H9 (cell line): ENCODE results near the gene MTCH1. TPM values are rescaled to one million over a fixed set of nuclear protein-coding genes. Genes with fewer than 3 reads are reported as not detected.

Experiments
- DNase-seq: peaks from one replicate; pipeline ENCODE4 v3.0.0-alpha.2; 2017
- H2AFZ ChIP-seq: one replicate; pipeline ENCODE4 v1.6.1; 2013; ENCODE audit warnings: mild to moderate bottlenecking, low read length, control low read depth, moderate library complexity
- H2AK5ac ChIP-seq: 2 replicates; pipeline ENCODE4 v1.6.1; 2013; ENCODE audit warnings: low read length, control low read depth, mixed read lengths; ENCODE audit not compliant: insufficient read length
- H2BK120ac ChIP-seq: one replicate; pipeline ENCODE4 v1.6.1; 2013; ENCODE audit warnings: low read depth, mild to moderate bottlenecking, low read length, control low read depth, inconsistent platforms; ENCODE audit not compliant: poor library complexity, severe bottlenecking
- H2BK12ac ChIP-seq: 2 replicates; pipeline ENCODE4 v1.6.1; 2013; ENCODE audit warnings: low read length, control low read depth, mixed read lengths, low read depth; ENCODE audit not compliant: insufficient read length
- H2BK15ac ChIP-seq: 2 replicates; pipeline ENCODE4 v1.6.1; 2013; ENCODE audit warnings: low read depth, low read length, control low read depth
- H2BK20ac ChIP-seq: one replicate; pipeline ENCODE4 v1.6.1; 2013; ENCODE audit warnings: low read depth, mild to moderate bottlenecking, low read length, control low read depth, inconsistent platforms; ENCODE audit not compliant: poor library complexity, severe bottlenecking
- H2BK5ac ChIP-seq: 2 replicates; pipeline ENCODE4 v1.6.1; 2013; ENCODE audit warnings: low read length, control low read depth, mixed read lengths; ENCODE audit not compliant: insufficient read length
- H3K14ac ChIP-seq: 2 replicates; pipeline ENCODE4 v1.6.1; 2013; ENCODE audit warnings: low read length, control low read depth; ENCODE audit not compliant: insufficient read depth
- H3K18ac ChIP-seq: 2 replicates; pipeline ENCODE4 v1.6.1; 2013; ENCODE audit warnings: low read depth, mild to moderate bottlenecking, mixed read lengths, low read length, control low read depth; ENCODE audit not compliant: insufficient read length
- H3K23ac ChIP-seq: 2 replicates; pipeline ENCODE4 v1.6.1; 2013; ENCODE audit warnings: low read length, control low read depth, mixed read lengths, low read depth; ENCODE audit not compliant: insufficient read length
- H3K23me2 ChIP-seq: 2 replicates; pipeline ENCODE4 v1.6.1; 2013; ENCODE audit warnings: low read depth, mild to moderate bottlenecking, mixed read lengths, low read length, control low read depth; ENCODE audit not compliant: insufficient read length, poor library complexity, severe bottlenecking
- H3K27ac ChIP-seq: 2 replicates; pipeline ENCODE4 v1.5.1; 2013; ENCODE audit warnings: low read length, control low read depth, mixed read lengths, low read depth; ENCODE audit not compliant: insufficient read length
- H3K27me3 ChIP-seq: 2 replicates; pipeline ENCODE4 v1.6.1; 2013; ENCODE audit warnings: low read length, control low read depth, inconsistent platforms; ENCODE audit not compliant: insufficient read depth
- H3K4ac ChIP-seq: 2 replicates; pipeline ENCODE4 v1.6.1; 2013; ENCODE audit warnings: low read depth, mild to moderate bottlenecking, control low read depth, inconsistent platforms, low read length, moderate library complexity
- H3K4me1 ChIP-seq: 2 replicates; pipeline ENCODE4 v1.6.1; 2013; ENCODE audit warnings: low read length, control low read depth, inconsistent platforms; ENCODE audit not compliant: insufficient read depth
- H3K4me2 ChIP-seq: 2 replicates; pipeline ENCODE4 v1.6.1; 2013; ENCODE audit warnings: low read length, control low read depth, mixed read lengths; ENCODE audit not compliant: insufficient read length, insufficient read depth
- H3K56ac ChIP-seq: 2 replicates; pipeline ENCODE4 v1.6.1; 2013; ENCODE audit warnings: low read depth, mild to moderate bottlenecking, mixed read lengths, low read length, control low read depth; ENCODE audit not compliant: insufficient read length
- H3K79me1 ChIP-seq: 2 replicates; pipeline ENCODE4 v1.6.1; 2013; ENCODE audit warnings: low read depth, mild to moderate bottlenecking, moderate library complexity, low read length, control low read depth, inconsistent platforms; ENCODE audit not compliant: insufficient read depth, poor library complexity, severe bottlenecking
- H3K79me2 ChIP-seq: 2 replicates; pipeline ENCODE4 v1.6.1; 2013; ENCODE audit warnings: low read length, control low read depth, inconsistent platforms; ENCODE audit not compliant: insufficient read depth
- H3K9ac ChIP-seq: 2 replicates; pipeline ENCODE4 v1.6.1; 2013; ENCODE audit warnings: low read length, control low read depth, mixed read lengths; ENCODE audit not compliant: insufficient read length; ENCODE audit errors: extremely low read depth
- H3K9me3 ChIP-seq: one replicate; pipeline ENCODE4 v1.6.1; 2013; ENCODE audit warnings: low read depth, low read length, inconsistent platforms; ENCODE audit not compliant: control insufficient read depth
- H3T11ph ChIP-seq: one replicate; pipeline ENCODE4 v1.6.1; 2013; ENCODE audit warnings: mild to moderate bottlenecking, low read length, control low read depth, inconsistent platforms
- H4K20me1 ChIP-seq: one replicate; pipeline ENCODE4 v1.6.1; 2013; ENCODE audit not compliant: control insufficient read depth, insufficient read length, insufficient read depth
- H4K5ac ChIP-seq: 2 replicates; pipeline ENCODE4 v1.6.1; 2013; ENCODE audit warnings: low read depth, mild to moderate bottlenecking, mixed read lengths, low read length, control low read depth; ENCODE audit not compliant: insufficient read length
- H4K8ac ChIP-seq: replicated peaks from 2 replicates; pipeline ENCODE4 v1.6.1; 2013; ENCODE audit warnings: low read length, control low read depth, mixed read lengths, low read depth; ENCODE audit not compliant: insufficient read length
- H4K91ac ChIP-seq: 2 replicates; pipeline ENCODE4 v1.6.1; 2013; ENCODE audit warnings: low read depth, mild to moderate bottlenecking, moderate library complexity, mixed read lengths, low read length, control low read depth; ENCODE audit not compliant: insufficient read length
- H3K27ac Mint-ChIP-seq, 3 experiments: 2 replicates in 2 of 3; 3 replicates in 1 of 3; pipeline ENCODE4 v1.8.0; 2020 to 2021; ENCODE audit warnings: mixed read lengths in 3 of 3, mild to moderate bottlenecking in 1 of 3, moderate library complexity in 1 of 3
- H3K27me3 Mint-ChIP-seq: 2 replicates; pipeline ENCODE4 v1.8.0; 2021; ENCODE audit warnings: low read depth, mild to moderate bottlenecking, moderate library complexity, mixed read lengths
- H3K36me3 Mint-ChIP-seq, 3 experiments: 2 replicates in 2 of 3; 3 replicates in 1 of 3; pipeline ENCODE4 v1.8.0; 2020 to 2021; ENCODE audit warnings: low read depth in 3 of 3, mixed read lengths in 3 of 3; ENCODE audit not compliant: insufficient read depth in 1 of 3
- H3K4me1 Mint-ChIP-seq, 2 experiments: 2 replicates each; pipeline ENCODE4 v1.8.0; 2020; ENCODE audit warnings: mixed read lengths in 2 of 2
- H3K4me3 Mint-ChIP-seq, 2 experiments: 2 replicates in 1 of 2; 3 replicates in 1 of 2; pipeline ENCODE4 v1.8.0; 2020 to 2021; ENCODE audit warnings: mild to moderate bottlenecking in 2 of 2, mixed read lengths in 2 of 2, moderate library complexity in 1 of 2
- H3K9me3 Mint-ChIP-seq, 2 experiments: 2 replicates in 1 of 2; 3 replicates in 1 of 2; pipeline ENCODE4 v1.8.0; 2020; ENCODE audit warnings: mild to moderate bottlenecking in 2 of 2, mixed read lengths in 2 of 2, moderate library complexity in 1 of 2
- CTCF ChIP-seq: fragments of 200-600 bp; sonication (generic); conservative IDR thresholded peaks from 3 replicates; pipeline ENCODE4 v1.8.0; 2021; ENCODE audit warnings: antibody characterized with exemption, mild to moderate bottlenecking
- WGBS: extraction: QIAGEN DNeasy Blood & Tissue Kit; methylation state at CpG from one replicate; pipeline ENCODE4 v1.1.7; 2013; ENCODE audit warnings: missing lambda C conversion rate, low lambda C conversion rate, mixed read lengths; ENCODE audit not compliant: insufficient read length; ENCODE audit errors: extremely low coverage; 5-methylcytosine and 5-hydroxymethylcytosine counted together
- total RNA-seq: library from RNA; stranded (reverse); gene quantifications from 2 replicates; pipeline ENCODE4 v1.2.1, GENCODE V29; 2021

MTCH1 gene
- total RNA-seq, 1 experiment from 2014 or later, result 200 TPM

- no peak for TF ChIP-seq CTCF
- WGBS, result no CpG with 5 or more reads among the region's 11 CpGs
Observed at GRCh38 chr6:36963451-36964290, 22.3 kb downstream of the MTCH1 start.

More at GRCh38 chr6:36963451-36964290, 22.3 kb downstream of the MTCH1 start:
- Histone ChIP-seq H3K4me1 (no peaks in the 10 kb centered on the region), H3K9me3 (no peaks in the 10 kb centered on the region), H4K91ac (no peak overlapping the region), H2AFZ (no peak overlapping the region), H3K4ac (no peak overlapping the region; the same call in none of the 2 replicates), H3K27me3 (no peaks in the 10 kb centered on the region), H3K79me1 (no peaks in the 10 kb centered on the region), H3K27ac (no peak overlapping the region), H2BK5ac (no peak overlapping the region), H3K9ac (no peak overlapping the region), H2BK12ac (no peak overlapping the region), H2BK120ac (no peak overlapping the region), H2BK15ac (0 out of 2 replicates have a peak overlapping the region, but pooled peaks have one; percentile 18), H3K56ac (no peak overlapping the region), H4K8ac (no peak overlapping the region), H4K20me1 (no peaks in the 10 kb centered on the region), H3K23ac (no peak overlapping the region), H3T11ph (no peak overlapping the region), H3K18ac (peak overlapping the region; percentile 6), H3K4me2 (no peak overlapping the region), H4K5ac (no peak overlapping the region), H3K14ac (peak overlapping the region; percentile 51; the same call in 1 of the 2 replicates), H2BK20ac (no peak overlapping the region), H3K79me2 (no peaks in the 10 kb centered on the region), H3K23me2 (no peaks in the 10 kb centered on the region), H2AK5ac (no peak overlapping the region)
- Mint-ChIP-seq H3K4me1 (peaks cover 17% of the 10 kb centered on the region in 2 experiments), H3K9me3 (no peaks in the 10 kb centered on the region), H3K36me3 (peaks cover 10 to 23% (median 10%) of the 10 kb centered on the region in 3 experiments; a peak in 6 of 7 replicates), H3K27me3 (no peaks in the 10 kb centered on the region), H3K27ac (peak overlapping the region in 2 of 3 experiments; percentile 60 to 89; a peak in 2 of 7 replicates), H3K4me3 (no peak overlapping the region)
- DNase-seq, result peak; percentile 63
